Measurements from ENCODE around the gene KIF26B. TPM values are rescaled to one million over a fixed set of nuclear protein-coding genes. Genes with fewer than 3 reads are reported as not detected.

Gene KIF26B
- polyA plus RNA-seq, 1 of the 3 experiments (the other 2 are of a cell fraction) = 2.6 TPM

GRCh38 chr1:245221805-245222204, 67.0 kb downstream of the KIF26B start:
- no peak for TF ChIP-seq RXRA (IDR thresholded peaks at IDR 0.05; ENCODE audit: borderline replicate concordance, low read depth)
- no peak for TF ChIP-seq YY1 (IDR thresholded peaks at IDR 0.05; ENCODE audit: low read depth)
- no peak for TF ChIP-seq REST (IDR thresholded peaks at IDR 0.05; ENCODE audit: low read depth, low read length)
- peaks cover 3% of the 10 kb centered on the region; the same call in 1 of the 2 replicates for H3K79me2 ChIP-seq (ENCODE audit: insufficient read depth)
- H3K27ac ChIP-seq (ENCODE audit: low read depth in 2 of 2, low read length in 1 of 2) = no peak overlapping the region

GRCh38 chr1:245222931-245223595, 68.3 kb downstream of the KIF26B start:
- Histone ChIP-seq H3K4me2 (no peak overlapping the region), H3K27ac (ENCODE audit: low read depth in 2 of 2, low read length in 1 of 2) (no peak overlapping the region), H3K9ac (no peak overlapping the region), H3K27me3 (ENCODE audit: insufficient read depth) (no peaks in the 10 kb centered on the region), H3K4me1 (ENCODE audit: control insufficient read depth in 1 of 2, insufficient read depth in 2 of 2, low read depth in 1 of 2, low read length in 1 of 2) (peaks cover 0 to 28% of the 10 kb centered on the region in 2 experiments; a peak in 2 of 4 replicates), H3K9me2 (no peaks in the 10 kb centered on the region), H3K79me2 (ENCODE audit: insufficient read depth) (peaks cover 3% of the 10 kb centered on the region; the same call in 1 of the 2 replicates), H3F3A (replicated peaks; ENCODE audit: insufficient read depth) (no peaks in the 10 kb centered on the region), H2AFZ (ENCODE audit: low read depth) (no peak overlapping the region), H4K20me1 (ENCODE audit: insufficient read depth) (peaks cover 9% of the 10 kb centered on the region; the same call in 1 of the 2 replicates), H3K4me3 (ENCODE audit: low read depth in 2 of 2, low read length in 1 of 2) (no peak overlapping the region), H3K36me3 (replicated peaks in 1 of 2; ENCODE audit: control insufficient read depth in 1 of 2, insufficient read depth in 2 of 2, low read length in 1 of 2) (peaks cover 0 to 16% of the 10 kb centered on the region in 2 experiments), H3K9me3 (no peaks in the 10 kb centered on the region)
- POLR2A ChIA-PET = no interaction called here
- no peak for TF ChIP-seq RXRA (IDR thresholded peaks at IDR 0.05; ENCODE audit: borderline replicate concordance, low read depth)
- 0 out of 2 replicates have a peak, but pooled peaks have one; percentile 17 for TF ChIP-seq SMC3 (IDR thresholded peaks at IDR 0.05; ENCODE audit: low read depth, low read length)
- peak; percentile 62 for TF ChIP-seq RAD21 (IDR thresholded peaks at IDR 0.05; ENCODE audit: low read length)
- DNase-seq = peak; percentile 53
- CTCF ChIA-PET = interaction anchor here (0.8 to 1.7 kb wide), 2 partner anchors 21 to 67 kb away, joined by 3 to 10 read pairs; no protein-coding TSS in a partner anchor
- WGBS (ENCODE audit: low lambda C conversion rate) = 75% methylated on average over 2 of the region's 2 CpGs

More at GRCh38 chr1:245221805-245222204, 67.0 kb downstream of the KIF26B start:
- ChIA-PET POLR2A (no interaction called here), CTCF (interaction anchor here (1.1 kb wide), 1 partner anchor 65 kb away, joined by 3 read pairs; no protein-coding TSS in a partner anchor)
- Histone ChIP-seq H3K9ac (no peak overlapping the region), H3K27me3 (ENCODE audit: insufficient read depth) (no peaks in the 10 kb centered on the region), H3K4me2 (no peak overlapping the region), H3K36me3 (replicated peaks in 1 of 2; ENCODE audit: control insufficient read depth in 1 of 2, insufficient read depth in 2 of 2, low read length in 1 of 2) (peaks cover 0 to 16% of the 10 kb centered on the region in 2 experiments), H4K20me1 (ENCODE audit: insufficient read depth) (peaks cover 18% of the 10 kb centered on the region; the same call in 1 of the 2 replicates), H3F3A (replicated peaks; ENCODE audit: insufficient read depth) (no peaks in the 10 kb centered on the region), H2AFZ (ENCODE audit: low read depth) (no peak overlapping the region; the same call in 1 of the 2 replicates), H3K4me1 (ENCODE audit: control insufficient read depth in 1 of 2, insufficient read depth in 2 of 2, low read depth in 1 of 2, low read length in 1 of 2) (peaks cover 0 to 34% of the 10 kb centered on the region in 2 experiments; a peak in 2 of 4 replicates), H3K9me3 (no peaks in the 10 kb centered on the region), H3K4me3 (ENCODE audit: low read depth in 2 of 2, low read length in 1 of 2) (no peak overlapping the region), H3K9me2 (no peaks in the 10 kb centered on the region)
- DNase-seq = no peak
- WGBS (ENCODE audit: low lambda C conversion rate) = 90% methylated on average over 6 of the region's 6 CpGs

Data from SK-N-SH (cell line).